ENCODE results near the gene MYZAP.
"Not testable (repeated sequence)": the region's sequence is repeated elsewhere in the genome, so short reads cannot be mapped to it uniquely, and the experiment has no call there.

MYZAP gene

GRCh38 chr15:57595011-57595866 lies 3.5 kb downstream of the MYZAP start:
- DNase-seq, result no peak

DNA sequence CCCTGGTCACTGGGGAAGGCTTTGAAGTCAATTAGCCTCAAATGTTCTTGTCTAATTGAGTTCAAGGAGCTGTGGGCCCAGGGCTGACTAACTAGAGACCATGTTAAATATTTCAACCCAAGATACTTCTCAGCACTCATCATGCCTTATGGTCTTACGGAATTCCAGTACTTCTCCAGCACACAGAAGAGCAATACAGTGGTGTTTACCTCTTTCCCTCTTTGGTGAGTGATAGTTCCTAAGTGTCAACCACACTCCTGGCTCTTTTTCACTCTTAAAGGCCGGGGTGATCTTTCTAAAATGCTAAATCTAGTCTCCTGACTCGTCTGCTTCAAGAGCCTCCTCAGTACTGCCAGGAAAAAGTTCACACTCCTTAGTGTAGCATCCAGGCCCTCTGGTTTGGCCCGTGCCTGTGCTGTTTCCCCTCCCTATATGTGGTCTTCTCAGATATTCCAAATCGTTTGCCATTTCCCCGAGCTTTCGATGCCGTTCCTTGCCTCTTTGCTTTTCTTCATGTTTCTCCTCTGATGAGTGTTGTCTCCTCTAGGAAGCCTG lies 4.7 kb downstream of the MYZAP start:
- no peak for DNase-seq

DNA sequence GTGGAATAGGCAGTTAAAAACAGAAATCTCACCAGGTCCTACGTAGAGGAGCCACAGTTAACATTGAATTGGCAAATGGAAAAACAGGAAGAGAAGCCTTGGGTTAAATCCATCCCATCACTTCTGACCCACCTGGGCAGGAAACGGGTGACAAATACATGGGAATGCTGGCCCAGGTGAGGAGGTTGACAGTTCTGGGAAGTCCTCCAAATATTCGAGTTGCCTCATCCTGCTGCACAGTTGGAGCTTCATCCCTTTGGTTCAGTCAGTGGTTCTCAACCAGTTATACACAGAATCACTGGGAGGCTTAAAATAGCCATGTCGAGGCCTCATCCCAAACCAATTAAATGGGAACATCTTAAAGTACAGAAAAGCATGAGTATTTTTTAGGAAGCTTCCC lies 5.3 kb downstream of the MYZAP start:
- DNase-seq, result no peak

DNA sequence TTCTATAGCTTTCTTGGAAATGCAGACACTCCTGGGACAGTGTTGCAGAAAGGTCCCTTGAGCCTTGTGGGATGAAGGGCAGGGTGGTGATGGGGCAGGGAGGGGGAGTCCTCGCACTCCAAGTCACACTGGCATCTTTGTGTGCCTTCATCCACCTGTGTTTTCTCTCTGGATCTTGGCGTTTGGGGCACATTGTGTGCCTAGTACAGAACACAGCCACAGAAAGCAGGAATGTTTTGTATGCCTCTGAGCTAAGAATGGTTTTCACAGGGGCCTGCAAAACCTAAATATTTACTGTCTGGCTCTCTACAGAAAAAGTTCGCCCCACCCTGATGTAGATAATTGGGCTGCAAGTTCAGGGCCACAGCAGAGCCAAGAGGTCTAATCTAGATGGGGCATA lies 5.7 kb downstream of the MYZAP start:
- DNase-seq, result no peak

DNA sequence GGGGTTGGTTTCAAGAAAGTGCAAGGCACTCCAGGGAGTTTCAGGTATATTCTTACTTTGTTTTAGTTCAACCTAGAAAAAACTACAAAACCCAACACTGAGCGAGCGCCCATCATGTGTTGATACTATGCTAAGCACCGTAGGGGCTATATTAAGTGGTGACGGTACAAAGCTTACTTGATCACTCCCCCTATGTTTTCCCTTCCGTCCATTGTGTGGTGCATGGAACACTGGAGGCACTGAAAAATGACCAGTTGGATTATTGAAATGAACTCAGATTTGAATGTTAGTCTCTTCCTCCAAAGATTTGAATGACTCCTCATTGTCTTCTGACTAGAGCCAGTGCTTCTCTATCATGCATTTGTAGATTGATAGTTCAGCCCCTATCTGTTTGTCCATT lies 6.6 kb downstream of the MYZAP start:
- DNase-seq, result no peak

DNA sequence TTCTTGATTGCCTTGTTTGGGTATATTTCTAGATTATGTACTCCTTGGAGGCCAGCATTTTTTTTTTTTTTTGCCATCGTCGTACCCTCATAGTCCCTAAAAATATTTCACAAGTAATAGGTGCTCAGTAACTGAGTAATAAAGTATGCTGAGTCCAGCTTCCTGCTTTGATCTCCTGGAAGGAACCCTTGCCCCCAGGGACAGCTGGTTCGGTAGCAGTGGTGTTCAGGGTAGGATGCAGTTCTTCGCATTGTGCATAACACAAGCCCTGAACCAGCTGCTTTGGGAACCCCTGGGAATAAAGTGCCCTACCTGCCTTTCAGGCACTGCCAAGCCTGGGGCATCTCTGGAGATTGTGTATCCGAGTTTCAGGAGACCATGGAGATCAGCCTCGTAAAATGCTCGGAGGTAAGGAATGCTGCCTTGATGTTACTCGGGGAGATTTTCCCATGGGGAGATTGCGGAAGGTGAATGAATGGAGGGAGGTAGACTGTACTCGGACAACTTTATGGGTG lies 7.6 kb downstream of the MYZAP start:
- no peak for DNase-seq

DNA sequence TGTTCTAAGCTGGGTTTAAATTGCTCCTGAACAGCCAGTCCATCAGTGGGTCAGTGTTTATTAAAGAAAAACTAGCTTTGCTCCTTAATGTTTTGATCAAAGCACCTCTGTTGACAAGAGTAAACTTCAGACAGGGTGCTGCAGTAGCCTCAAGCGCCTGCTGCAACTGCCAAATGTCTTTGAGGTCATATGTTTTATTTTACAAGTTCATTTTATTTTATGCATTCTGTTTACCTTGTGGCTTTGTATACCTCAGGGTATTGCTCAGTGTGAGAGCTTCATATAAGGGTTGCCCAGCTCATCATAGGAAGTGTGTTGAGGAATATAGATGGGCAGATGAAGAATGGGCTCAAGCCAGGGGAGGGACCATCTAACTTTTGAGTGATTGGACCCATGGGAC lies 8.5 kb downstream of the MYZAP start:
- no peak for DNase-seq

DNA sequence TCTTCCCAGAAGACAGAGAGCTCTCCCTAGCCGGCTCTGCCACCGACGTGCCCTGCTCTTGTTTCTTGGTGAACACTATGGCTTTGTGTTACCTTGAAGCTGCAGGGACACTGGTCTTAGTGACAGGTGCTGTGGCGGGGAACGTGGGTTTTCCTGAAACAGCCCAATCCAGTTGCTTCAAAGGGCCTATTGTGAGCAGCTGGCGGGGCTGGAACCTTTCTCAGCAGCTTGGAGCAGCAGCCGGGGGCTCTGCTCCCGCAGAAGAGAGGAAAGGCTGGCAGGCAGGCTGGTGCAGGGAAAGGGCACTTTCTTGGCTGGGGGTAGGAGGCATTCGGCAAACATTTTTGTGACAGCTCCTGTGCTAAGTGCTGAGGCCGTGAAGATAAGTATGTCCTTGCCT lies 12.8 kb downstream of the MYZAP start:
- no peak for DNase-seq

- DNase-seq, result no peak
Observed at GRCh38 chr15:57605491-57605890, 13.8 kb downstream of the MYZAP start.

- DNase-seq, result no peak
Observed at GRCh38 chr15:57606048-57606447, 14.3 kb downstream of the MYZAP start.

DNA sequence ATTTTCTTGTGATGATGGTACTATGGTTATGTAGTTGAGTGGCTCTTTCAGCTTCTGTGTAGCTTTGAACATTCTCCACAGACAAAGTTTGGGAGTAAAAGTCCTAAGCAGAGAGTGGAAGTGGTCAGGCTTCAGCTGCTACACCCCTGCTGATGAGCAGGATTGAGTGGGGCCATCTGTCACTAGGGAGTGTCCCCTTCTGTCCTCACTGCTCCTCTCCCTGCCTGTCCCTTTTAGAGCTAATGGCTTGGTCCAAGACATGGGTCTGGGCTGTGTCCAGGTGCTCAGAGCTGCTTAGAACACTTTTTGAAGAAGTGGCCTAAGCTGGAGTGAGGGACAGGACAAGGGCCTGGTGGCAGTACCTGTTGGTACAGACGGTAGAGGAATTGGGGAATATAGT lies 15.1 kb downstream of the MYZAP start:
- no peak for DNase-seq

DNA sequence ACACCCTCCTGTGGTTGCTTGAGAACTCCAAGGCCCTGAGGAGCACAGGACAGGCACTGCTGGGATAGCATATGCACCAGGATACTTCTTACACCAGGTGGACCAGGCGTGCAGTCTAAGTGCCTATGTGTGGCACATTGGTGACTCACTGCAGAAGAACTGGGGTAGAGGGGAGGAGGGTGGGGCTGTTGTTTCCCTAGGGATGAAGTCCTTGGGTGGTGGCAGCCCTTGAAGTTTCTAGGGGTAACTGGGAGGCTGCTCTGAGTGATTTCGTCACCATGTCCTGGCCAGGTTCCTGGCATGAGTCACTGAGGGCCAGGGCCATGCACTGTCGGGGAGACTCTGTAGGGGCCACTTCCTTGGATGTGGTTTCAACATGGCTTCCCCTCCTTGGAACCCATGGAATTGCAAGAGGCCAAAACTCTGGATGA lies 15.9 kb downstream of the MYZAP start:
- no peak for DNase-seq

DNA sequence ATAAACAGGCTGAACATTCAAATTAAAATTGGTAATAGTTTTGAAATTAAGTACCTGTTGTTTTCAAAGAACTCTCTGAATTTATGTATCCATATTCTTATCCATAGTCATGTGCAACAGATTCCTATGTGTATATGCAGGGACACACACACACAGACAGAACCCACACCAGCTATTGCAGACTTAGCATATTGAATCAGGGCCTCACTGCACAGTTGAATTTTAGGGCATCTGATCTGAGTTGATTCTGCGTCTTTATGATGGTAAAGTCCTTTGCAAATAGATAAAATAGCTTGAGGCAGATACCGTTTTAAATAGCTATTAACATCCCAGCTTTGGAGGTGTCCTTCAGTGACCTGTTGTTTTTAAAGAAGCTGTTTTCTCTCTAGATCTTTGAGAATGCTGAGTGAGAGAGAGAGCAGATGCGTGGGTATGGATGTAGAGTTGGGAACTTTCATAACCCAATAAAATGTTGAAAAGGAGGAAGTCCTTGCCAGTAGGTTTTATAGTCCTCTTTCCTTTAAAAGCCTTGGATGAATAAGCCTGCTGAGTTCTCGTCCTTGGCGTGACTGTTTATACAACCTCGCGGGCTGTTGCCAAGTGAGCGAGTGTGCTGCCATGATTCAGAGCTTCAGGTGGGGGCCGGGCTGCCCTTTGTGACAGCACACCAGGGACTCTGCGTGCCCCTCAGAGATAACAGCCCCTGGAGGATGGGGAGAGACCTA lies 18.3 kb downstream of the MYZAP start:
- no peak for DNase-seq

- no peak for DNase-seq
Observed at GRCh38 chr15:57611123-57611522, 19.4 kb downstream of the MYZAP start.

GRCh38 chr15:57611938-57612337 lies 20.2 kb downstream of the MYZAP start:
- DNase-seq, result no peak

- DNase-seq, result no peak
Observed at GRCh38 chr15:57614241-57614640, 22.5 kb downstream of the MYZAP start.

GRCh38 chr15:57615951-57616496 lies 24.3 kb downstream of the MYZAP start:
- not testable (repeated sequence) for DNase-seq

- DNase-seq, result no peak
Observed at GRCh38 chr15:57618325-57618724, 26.6 kb downstream of the MYZAP start.

GRCh38 chr15:57619746-57620145 lies 28.0 kb downstream of the MYZAP start:
- DNase-seq, result no peak

- no peak for DNase-seq
Observed at GRCh38 chr15:57624730-57625129, 33.0 kb downstream of the MYZAP start.

DNA sequence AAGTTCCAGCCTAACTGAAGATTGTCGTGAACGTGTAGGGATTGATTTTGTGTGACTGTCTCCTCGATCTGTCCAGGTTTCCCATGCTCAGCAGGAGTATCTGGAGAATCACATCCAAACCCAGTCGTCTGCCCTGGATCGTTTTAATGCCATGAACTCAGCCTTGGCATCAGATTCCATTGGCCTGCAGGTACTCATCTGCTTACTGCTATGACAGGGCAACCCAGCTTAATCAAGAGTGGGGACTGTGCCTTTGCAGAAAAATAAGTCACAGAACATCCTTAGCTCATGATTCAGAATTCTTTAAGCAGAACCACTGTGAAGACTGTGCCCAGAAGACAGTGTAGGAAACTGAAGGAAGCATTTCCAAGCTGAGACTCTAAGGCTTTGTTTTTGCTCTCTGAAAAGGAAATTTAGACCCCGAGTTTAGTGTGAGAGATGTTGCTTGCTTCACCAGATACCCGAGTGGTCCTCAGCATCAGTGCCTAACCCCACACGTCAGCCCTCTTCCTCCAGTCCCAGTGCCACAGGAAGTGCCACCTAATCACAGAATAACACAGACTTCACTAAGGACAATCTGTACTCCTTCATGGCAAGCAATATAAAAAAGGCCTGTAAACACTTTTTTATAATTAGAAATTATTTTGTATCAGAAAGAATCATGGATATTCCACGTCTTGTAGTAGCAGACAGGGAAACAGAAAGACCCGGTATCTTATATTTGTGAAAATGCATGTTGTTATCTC lies 34.2 kb downstream of the MYZAP start:
- DNase-seq, result no peak

GRCh38 chr15:57626713-57627440 lies 35.2 kb downstream of the MYZAP start:
- no peak for DNase-seq
